B cell (primary cell): ENCODE measurements around the gene KRTAP24-1.

Experiments
- EZH2 ChIP-seq: IDR thresholded peaks from 2 replicates; pipeline ENCODE4 v1.6.1; 2012; ENCODE audit warnings: borderline replicate concordance, low read depth, mild to moderate bottlenecking, moderate library complexity, low read length; ENCODE audit not compliant: insufficient read depth, poor library complexity, severe bottlenecking
- TF ChIP-seq, protein P1 (sequence below): fragments of 200-600 bp; IDR thresholded peaks from one replicate; pipeline ENCODE4 v1.8.0; 2022; ENCODE audit warnings: antibody characterized with exemption, mild to moderate bottlenecking

DNA sequence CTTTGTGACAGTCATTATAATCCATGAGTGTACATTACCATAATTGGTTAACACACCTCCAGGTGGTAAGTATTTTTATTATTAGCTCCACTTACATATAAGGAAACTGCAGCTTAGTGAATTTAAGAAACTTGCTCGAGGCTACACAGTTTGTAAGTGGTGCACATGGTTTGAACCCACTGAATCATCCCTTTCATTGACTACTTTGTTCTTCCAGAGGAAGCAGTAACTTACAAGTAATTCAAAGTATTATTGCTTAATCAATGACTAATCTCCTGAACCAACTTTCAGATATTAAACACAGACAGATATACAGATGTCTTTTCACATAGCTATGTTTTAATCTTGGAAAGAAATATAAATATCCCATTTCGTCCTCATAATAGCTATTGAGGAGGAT lies 48.1 kb downstream of the KRTAP24-1 start:
- TF ChIP-seq, protein P1, sequence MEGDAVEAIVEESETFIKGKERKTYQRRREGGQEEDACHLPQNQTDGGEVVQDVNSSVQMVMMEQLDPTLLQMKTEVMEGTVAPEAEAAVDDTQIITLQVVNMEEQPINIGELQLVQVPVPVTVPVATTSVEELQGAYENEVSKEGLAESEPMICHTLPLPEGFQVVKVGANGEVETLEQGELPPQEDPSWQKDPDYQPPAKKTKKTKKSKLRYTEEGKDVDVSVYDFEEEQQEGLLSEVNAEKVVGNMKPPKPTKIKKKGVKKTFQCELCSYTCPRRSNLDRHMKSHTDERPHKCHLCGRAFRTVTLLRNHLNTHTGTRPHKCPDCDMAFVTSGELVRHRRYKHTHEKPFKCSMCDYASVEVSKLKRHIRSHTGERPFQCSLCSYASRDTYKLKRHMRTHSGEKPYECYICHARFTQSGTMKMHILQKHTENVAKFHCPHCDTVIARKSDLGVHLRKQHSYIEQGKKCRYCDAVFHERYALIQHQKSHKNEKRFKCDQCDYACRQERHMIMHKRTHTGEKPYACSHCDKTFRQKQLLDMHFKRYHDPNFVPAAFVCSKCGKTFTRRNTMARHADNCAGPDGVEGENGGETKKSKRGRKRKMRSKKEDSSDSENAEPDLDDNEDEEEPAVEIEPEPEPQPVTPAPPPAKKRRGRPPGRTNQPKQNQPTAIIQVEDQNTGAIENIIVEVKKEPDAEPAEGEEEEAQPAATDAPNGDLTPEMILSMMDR = no peak
- TF ChIP-seq EZH2 = no peak
